GM12878 (cell line): ENCODE measurements around the gene CPEB1. TPM values are rescaled to one million over a fixed set of nuclear protein-coding genes. Genes with fewer than 3 reads are reported as not detected.

Experiments used
- ATAC-seq: fragments of 200-7000 bp; cut with Tn5 transposase; 3 replicates; pipeline ENCODE4 v1.9.1; 2020; ENCODE audit warnings: mild to moderate bottlenecking, moderate library complexity
- BruUV-seq: library from RNA; stranded (reverse); fragments of 400-500 nt; replicated peaks from 2 replicates; lab custom pipeline; 2021; lab: Mats Ljungman, UMichigan
- CTCF ChIA-PET: fragments of 300-600 bp; sonication (Branson Sonifier 250); formaldehyde crosslinking; extraction: SDS; loops from one replicate; lab custom pipeline; 2021; ENCODE audit warnings: inconsistent platforms; lab: Yijun Ruan, JAX
- POLR2A ChIA-PET: fragments of 350-600 bp; formaldehyde crosslinking; extraction: SDS; loops from one replicate; lab custom pipeline; 2021; ENCODE audit warnings: inconsistent platforms; lab: Charles Lee
- RAD21 ChIA-PET: fragments of 300-600 bp; sonication (Branson Sonifier 250); formaldehyde crosslinking; loops from one replicate; lab custom pipeline; 2023; ENCODE audit warnings: antibody characterized with exemption; ENCODE audit not compliant: unreplicated experiment; lab: Charles Lee
- SMC1A ChIA-PET: fragments of 300-600 bp; sonication (Branson Sonifier 250); formaldehyde crosslinking; loops from one replicate; lab custom pipeline; 2023; ENCODE audit not compliant: unreplicated experiment, uncharacterized antibody; lab: Charles Lee
- DNase-seq: peaks from one replicate; pipeline ENCODE4 v3.0.0-alpha.2; 2011; ENCODE audit warnings: low read depth, low spot score
- FAIRE-seq: peaks from 3 replicates; lab custom pipeline; 2011; peaks lifted over from hg19 to GRCh38; lab: Jason Lieb, UNC
- H2AFZ ChIP-seq: 2 replicates; pipeline ENCODE4 v1.6.0; 2011; ENCODE audit warnings: low read depth, low read length, control low read depth; ENCODE audit not compliant: control insufficient read depth
- H3K27ac ChIP-seq: 2 replicates; pipeline ENCODE4 v1.5.1; 2011; ENCODE audit warnings: control low read depth; ENCODE audit not compliant: control insufficient read depth, insufficient read depth
- H3K27me3 ChIP-seq, 2 experiments: replicated peaks in 1 of 2; 2 replicates each; pipeline versions ENCODE4 v1.6.0 to v1.6.1; 2011; ENCODE audit warnings: low read length in 1 of 2; ENCODE audit not compliant: control insufficient read depth in 2 of 2, insufficient read depth in 2 of 2
- H3K36me3 ChIP-seq, 2 experiments: 2 replicates each; pipeline ENCODE4 v1.5.1; 2011; ENCODE audit warnings: low read length in 1 of 2; ENCODE audit not compliant: control insufficient read depth in 2 of 2, insufficient read depth in 2 of 2
- H3K4me1 ChIP-seq: 2 replicates; pipeline ENCODE4 v1.6.1; 2011; ENCODE audit warnings: mild to moderate bottlenecking, low read length, moderate library complexity, mixed read lengths; ENCODE audit not compliant: control insufficient read depth, insufficient read depth
- H3K4me2 ChIP-seq: 2 replicates; pipeline ENCODE4 v1.6.0; 2011; ENCODE audit warnings: control low read depth; ENCODE audit not compliant: control insufficient read depth, insufficient read depth
- H3K4me3 ChIP-seq: fragments of 200-600 bp; sonication (generic); 2 replicates; pipeline ENCODE4 v1.5.1; 2016
- H3K79me2 ChIP-seq: 2 replicates; pipeline ENCODE4 v1.6.0; 2011; ENCODE audit warnings: low read length; ENCODE audit not compliant: control insufficient read depth, insufficient read depth
- H3K9ac ChIP-seq: 2 replicates; pipeline ENCODE4 v1.8.0; 2011; ENCODE audit warnings: low read length, control low read depth, mixed read lengths; ENCODE audit not compliant: control insufficient read depth, insufficient read depth
- H3K9me3 ChIP-seq: replicated peaks from 3 replicates; pipeline ENCODE4 v1.5.1; 2011; ENCODE audit warnings: mild to moderate bottlenecking, low read length; ENCODE audit not compliant: control insufficient read depth, insufficient read depth
- H4K20me1 ChIP-seq: 2 replicates; pipeline ENCODE4 v1.6.0; 2011; ENCODE audit not compliant: control insufficient read depth, insufficient read depth
- BCL3 ChIP-seq: IDR thresholded peaks from 2 replicates; pipeline ENCODE4 v1.6.1; 2011; ENCODE audit warnings: borderline replicate concordance, low read depth, mild to moderate bottlenecking, moderate library complexity, low read length; ENCODE audit not compliant: insufficient read depth, poor library complexity, severe bottlenecking
- BHLHE40 ChIP-seq, 2 experiments: fragments of 450-650 bp in 1 of 2; IDR thresholded peaks; 2 replicates each; pipeline ENCODE4 v1.6.1; 2011 to 2017; ENCODE audit warnings: low read depth in 2 of 2, borderline replicate concordance in 1 of 2, improper control_type of control experiment in 1 of 2, low read length in 1 of 2, mild to moderate bottlenecking in 1 of 2
- CHD1 ChIP-seq: IDR thresholded peaks from 2 replicates; pipeline ENCODE4 v1.6.1; 2012; ENCODE audit warnings: low read depth, low read length, improper control_type of control experiment
- EGR1 ChIP-seq, 2 experiments: IDR thresholded peaks; 1 replicate in 1 of 2; 2 replicates in 1 of 2; pipeline ENCODE4 v1.6.1; 2011 to 2012; ENCODE audit warnings: low read depth in 2 of 2, low read length in 2 of 2, borderline replicate concordance in 1 of 2, mild to moderate bottlenecking in 1 of 2, moderate library complexity in 1 of 2
- ESRRA ChIP-seq: IDR thresholded peaks from 2 replicates; pipeline ENCODE4 v1.6.1; 2012; ENCODE audit warnings: mild to moderate bottlenecking, low read length, improper control_type of control experiment
- JUND ChIP-seq: IDR thresholded peaks from 2 replicates; pipeline ENCODE4 v1.6.1; 2012; ENCODE audit warnings: low read depth, mild to moderate bottlenecking, low read length, improper control_type of control experiment, moderate library complexity
- MTA2 ChIP-seq: fragments of 450-650 bp; IDR thresholded peaks from 2 replicates; pipeline ENCODE4 v1.6.1; 2016; ENCODE audit warnings: low read depth, mild to moderate bottlenecking, moderate library complexity
- NFIC ChIP-seq: IDR thresholded peaks from 2 replicates; pipeline ENCODE4 v1.6.1; 2012; ENCODE audit warnings: low read depth, mild to moderate bottlenecking, inconsistent platforms, low read length, moderate library complexity
- NFYA ChIP-seq: IDR thresholded peaks from 2 replicates; pipeline ENCODE4 v1.6.1; 2011; ENCODE audit warnings: low read depth, mild to moderate bottlenecking, low read length, improper control_type of control experiment, borderline replicate concordance
- NRF1 ChIP-seq: conservative IDR thresholded peaks from 2 replicates; pipeline ENCODE4 v1.6.1; 2011; ENCODE audit warnings: mild to moderate bottlenecking, low read depth, low read length, improper control_type of control experiment
- RAD51 ChIP-seq: fragments of 450-650 bp; IDR thresholded peaks from 2 replicates; pipeline ENCODE4 v1.6.1; 2016; ENCODE audit warnings: moderate library complexity, mild to moderate bottlenecking, inconsistent platforms
- SMC3 ChIP-seq: IDR thresholded peaks from 2 replicates; pipeline ENCODE4 v1.6.1; 2011; ENCODE audit warnings: low read length, improper control_type of control experiment, borderline replicate concordance
- SP1 ChIP-seq: IDR thresholded peaks from one replicate; pipeline ENCODE4 v1.6.1; 2011; ENCODE audit warnings: low read depth, low read length
- SUZ12 ChIP-seq: fragments of 200-600 bp; sonication (generic); IDR thresholded peaks from one replicate; pipeline ENCODE4 v1.6.1; 2018; ENCODE audit warnings: antibody characterized with exemption, mild to moderate bottlenecking; ENCODE audit not compliant: unreplicated experiment
- WRNIP1 ChIP-seq: IDR thresholded peaks from 2 replicates; pipeline ENCODE4 v1.6.1; 2011; ENCODE audit warnings: low read depth, low read length, improper control_type of control experiment, borderline replicate concordance
- YY1 ChIP-seq: IDR thresholded peaks from 2 replicates; pipeline ENCODE4 v1.6.1; 2011; ENCODE audit warnings: low read depth, mild to moderate bottlenecking, low read length
- ZNF274 ChIP-seq: IDR thresholded peaks from one replicate; pipeline ENCODE4 v1.8.0; 2011; ENCODE audit not compliant: insufficient read length, insufficient read depth
- ZNF622 ChIP-seq: fragments of 450-650 bp; IDR thresholded peaks from 2 replicates; pipeline ENCODE4 v1.6.1; 2017; ENCODE audit warnings: mild to moderate bottlenecking, inconsistent platforms
- WGBS: methylation state at CpG from one replicate; pipeline ENCODE4 v1.1.6; 2016; ENCODE audit warnings: low lambda C conversion rate; ENCODE audit not compliant: insufficient replicate concordance, insufficient coverage; ENCODE audit errors: missing lambda C conversion rate; 5-methylcytosine and 5-hydroxymethylcytosine counted together
- in situ Hi-C: fragments of 300-500 bp; cut with MboI; formaldehyde crosslinking; loops from 9 replicates; pipeline ENCODE4 v1.14.3; 2018; ENCODE audit warnings: mixed read lengths
- intact Hi-C: fragments of 100-400 bp; cut with micrococcal nuclease; formaldehyde crosslinking; loops from one replicate; pipeline ENCODE4 v1.14.2; 2022; ENCODE audit not compliant: unreplicated experiment
- polyA plus RNA-seq, 11 experiments: library from polyadenylated mRNA; depleted of rRNA in 4 of 11; unstranded in 6 of 11; stranded (reverse) in 5 of 11; fragments of >200 nt; fragmentation: Nextera tagmentation in 4 of 11; fragmentation: Illumina TruSeq in 1 of 11; extraction: Ambion mirVana in 4 of 11; extraction: Trizol in 1 of 11; gene quantifications; 1 replicate in 1 of 11; 2 replicates in 10 of 11; pipeline versions ENCODE4 v1.2.1 to v1.2.3, GENCODE V29; 2011 to 2016; ENCODE audit warnings: inconsistent platforms in 2 of 11, missing spikeins in 2 of 11, low read depth in 1 of 11
- total RNA-seq, 4 experiments: library from RNA; depleted of rRNA in 3 of 4; stranded (reverse); fragments of >200 nt in 3 of 4; fragmentation: Illumina TruSeq in 1 of 4; extraction: Trizol in 1 of 4; gene quantifications; 2 replicates each; pipeline versions ENCODE4 v1.2.1 to v1.2.3, GENCODE V29; 2013 to 2021
- TF ChIP-seq, protein P1 (sequence below): fragments of 450-650 bp; IDR thresholded peaks from 2 replicates; pipeline ENCODE4 v1.6.1; 2014; ENCODE audit warnings: mild to moderate bottlenecking

Gene CPEB1
- total and polyA plus RNA-seq, 10 of the 15 experiments (the other 5 are each of a cell fraction or from before 2014, with no cell fraction given): 0.05 to 1.1 (median 0.46) TPM

DNA sequence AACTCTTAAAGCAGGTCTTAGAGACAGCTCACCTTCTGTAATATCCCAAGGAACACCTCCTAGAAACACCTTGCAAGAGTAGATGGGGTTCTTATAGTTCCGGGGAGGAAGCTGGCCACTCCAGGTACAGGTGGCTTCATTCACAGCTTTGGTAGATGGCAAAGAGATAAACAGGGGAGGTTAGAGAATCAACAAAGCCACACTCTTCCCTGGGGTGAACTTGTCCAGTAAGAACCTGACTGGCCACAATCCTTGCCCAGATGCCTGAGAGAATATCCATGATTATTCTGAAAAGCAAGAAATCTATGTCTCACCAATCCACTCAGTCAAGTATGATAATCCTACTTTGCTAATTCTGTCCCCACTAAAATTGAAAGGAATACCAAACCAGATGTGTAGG lies 93.3 kb downstream of the CPEB1 start:
- FAIRE-seq: no peak
- ChIA-PET POLR2A (no interaction called here), RAD21 (no interaction called here), CTCF (interaction anchor here (1.4 kb wide), 1 partner anchor 68 kb away, joined by 3 read pairs; no protein-coding TSS in a partner anchor), SMC1A (interaction anchor here (0.8 kb wide), 1 partner anchor 16 kb away, joined by 3 read pairs; no protein-coding TSS in a partner anchor)
- DNase-seq: no peak
- Histone ChIP-seq H3K9ac (no peak overlapping the region), H3K36me3 (no peaks in the 10 kb centered on the region; a peak in 1 of 4 replicates), H3K27ac (no peak overlapping the region), H2AFZ (no peak overlapping the region), H3K79me2 (no peaks in the 10 kb centered on the region), H3K4me1 (peaks cover 21% of the 10 kb centered on the region), H3K4me3 (no peak overlapping the region), H4K20me1 (no peaks in the 10 kb centered on the region), H3K9me3 (no peaks in the 10 kb centered on the region), H3K4me2 (no peak overlapping the region), H3K27me3 (peaks cover 0 to 1% of the 10 kb centered on the region in 2 experiments; a peak in 1 of 4 replicates)
- ATAC-seq: no peak
- WGBS: 96% methylated on average over 1 of the region's 1 CpG
- intact Hi-C loops: no loop called here
- BruUV-seq: no TSS peak
- in situ Hi-C loops: no loop called here
- TF ChIP-seq BCL3 (no peak), ZNF274 (no peak), MTA2 (no peak), YY1 (no peak), RAD51 (no peak), WRNIP1 (no peak), NRF1 (no peak), NFYA (no peak), BHLHE40 (IDR thresholded peaks at IDR 0.05; ENCODE audit: borderline replicate concordance in 1 of 2, low read depth in 2 of 2, low read length in 1 of 2) (no peak), ZNF622 (no peak), JUND (no peak), CHD1 (no peak), SP1 (no peak), SUZ12 (no peak), EGR1 (IDR thresholded peaks at IDR 0.05; ENCODE audit: borderline replicate concordance in 1 of 2, low read depth in 2 of 2, low read length in 2 of 2) (no peak), NFIC (no peak), SMC3 (no peak), ESRRA (no peak)
- TF ChIP-seq, protein P1, sequence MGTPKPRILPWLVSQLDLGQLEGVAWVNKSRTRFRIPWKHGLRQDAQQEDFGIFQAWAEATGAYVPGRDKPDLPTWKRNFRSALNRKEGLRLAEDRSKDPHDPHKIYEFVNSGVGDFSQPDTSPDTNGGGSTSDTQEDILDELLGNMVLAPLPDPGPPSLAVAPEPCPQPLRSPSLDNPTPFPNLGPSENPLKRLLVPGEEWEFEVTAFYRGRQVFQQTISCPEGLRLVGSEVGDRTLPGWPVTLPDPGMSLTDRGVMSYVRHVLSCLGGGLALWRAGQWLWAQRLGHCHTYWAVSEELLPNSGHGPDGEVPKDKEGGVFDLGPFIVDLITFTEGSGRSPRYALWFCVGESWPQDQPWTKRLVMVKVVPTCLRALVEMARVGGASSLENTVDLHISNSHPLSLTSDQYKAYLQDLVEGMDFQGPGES: no peak
